Measurements from ENCODE around the gene HPS1.

Gene HPS1

DNA sequence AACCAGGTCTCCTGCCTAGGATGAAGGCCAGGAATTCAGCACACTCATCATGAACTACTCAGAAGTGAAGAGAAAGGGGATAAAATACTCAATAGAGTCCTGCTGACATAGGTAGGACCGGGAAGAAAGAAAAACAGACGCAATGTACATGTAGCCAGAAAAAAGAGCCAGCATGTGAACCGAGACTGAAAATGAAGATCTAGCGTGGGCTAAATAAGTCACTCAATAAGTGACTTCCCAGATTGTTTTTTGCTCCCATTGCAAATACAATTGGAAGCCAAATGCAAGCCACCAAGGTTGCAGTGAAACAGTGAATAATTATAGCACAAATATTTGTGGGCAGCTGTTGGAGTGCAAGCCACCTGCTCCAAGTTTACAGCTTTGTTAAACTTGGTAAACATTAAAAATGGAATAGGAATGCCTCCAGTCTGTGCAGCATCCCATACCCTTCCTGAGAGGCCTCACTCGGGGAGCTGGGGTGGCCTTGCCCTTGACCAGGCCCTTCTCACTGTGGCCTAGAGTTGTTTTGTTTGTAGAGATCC is 34.7 kb upstream of the HPS1 start:
- no peak overlapping the region for H3K4me3 ChIP-seq (ENCODE audit: low read length in 2 of 2)
- peaks cover 0 to 1% of the 10 kb centered on the region in 2 donors for H3K27me3 ChIP-seq (ENCODE audit: control insufficient read depth in 2 of 2, insufficient read depth in 2 of 2, low read length in 2 of 2)
- no peaks in the 10 kb centered on the region for H3K36me3 ChIP-seq (ENCODE audit: control insufficient read depth in 2 of 2, insufficient read depth in 2 of 2, low read length in 2 of 2)
- no peak overlapping the region for H3K9ac ChIP-seq (ENCODE audit: low read depth in 1 of 2, low read length in 2 of 2)
- peaks cover 0 to 3% of the 10 kb centered on the region in 2 donors for H3K4me1 ChIP-seq (ENCODE audit: control insufficient read depth in 2 of 2, insufficient read depth in 2 of 2, low read length in 2 of 2)
- H3K9me3 ChIP-seq (ENCODE audit: control insufficient read depth in 2 of 2, low read length in 2 of 2), result no peaks in the 10 kb centered on the region
- no peak overlapping the region for H3K27ac ChIP-seq (ENCODE audit: low read depth in 2 of 2, low read length in 2 of 2)

DNA sequence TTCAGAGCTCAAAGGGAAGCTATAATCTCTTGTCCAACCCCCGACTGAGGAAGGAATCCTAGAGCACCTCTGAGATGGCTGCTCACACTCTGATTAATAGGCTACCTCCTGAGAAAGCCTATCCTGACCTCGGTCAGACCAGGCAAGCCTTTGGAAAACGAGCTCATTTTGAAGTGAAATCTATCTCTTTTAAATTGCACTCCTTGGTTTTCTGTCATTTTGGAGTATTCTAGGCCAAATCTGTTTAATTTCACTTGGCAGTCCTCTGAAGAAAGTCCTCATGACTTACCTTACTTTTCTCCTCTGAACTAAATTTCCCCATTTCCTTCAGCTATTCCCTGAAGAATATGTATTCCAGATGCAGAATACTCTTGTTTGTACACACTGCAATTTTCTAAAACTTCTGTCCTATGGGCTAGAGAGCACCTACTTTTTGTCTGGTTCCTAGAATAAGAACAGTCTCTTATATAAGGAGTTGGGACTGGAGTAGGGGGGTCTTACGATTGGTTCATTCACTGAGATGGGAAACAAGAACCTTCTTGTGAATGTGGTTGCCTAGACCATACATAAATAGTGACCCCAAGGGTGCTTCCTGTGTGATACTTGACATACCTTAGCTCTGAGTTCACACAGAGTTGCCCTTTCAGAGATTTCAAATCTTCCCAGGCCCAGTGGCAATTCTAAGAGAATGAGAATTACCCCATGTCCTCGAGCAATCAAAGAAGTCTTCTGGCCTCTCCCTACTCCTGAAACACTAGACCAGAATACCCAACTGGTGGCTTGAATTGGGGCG is 31.9 kb upstream of the HPS1 start:
- Histone ChIP-seq H3K27ac (ENCODE audit: low read depth in 2 of 2, low read length in 2 of 2) (no peak overlapping the region), H3K9me3 (ENCODE audit: control insufficient read depth in 2 of 2, low read length in 2 of 2) (no peaks in the 10 kb centered on the region), H3K9ac (ENCODE audit: low read depth in 1 of 2, low read length in 2 of 2) (no peak overlapping the region), H3K4me1 (ENCODE audit: control insufficient read depth in 2 of 2, insufficient read depth in 2 of 2, low read length in 2 of 2) (peaks cover 0 to 3% of the 10 kb centered on the region in 2 donors), H3K27me3 (ENCODE audit: control insufficient read depth in 2 of 2, insufficient read depth in 2 of 2, low read length in 2 of 2) (no peaks in the 10 kb centered on the region), H3K36me3 (ENCODE audit: control insufficient read depth in 2 of 2, insufficient read depth in 2 of 2, low read length in 2 of 2) (no peaks in the 10 kb centered on the region), H3K4me3 (ENCODE audit: low read length in 2 of 2) (no peak overlapping the region)

DNA sequence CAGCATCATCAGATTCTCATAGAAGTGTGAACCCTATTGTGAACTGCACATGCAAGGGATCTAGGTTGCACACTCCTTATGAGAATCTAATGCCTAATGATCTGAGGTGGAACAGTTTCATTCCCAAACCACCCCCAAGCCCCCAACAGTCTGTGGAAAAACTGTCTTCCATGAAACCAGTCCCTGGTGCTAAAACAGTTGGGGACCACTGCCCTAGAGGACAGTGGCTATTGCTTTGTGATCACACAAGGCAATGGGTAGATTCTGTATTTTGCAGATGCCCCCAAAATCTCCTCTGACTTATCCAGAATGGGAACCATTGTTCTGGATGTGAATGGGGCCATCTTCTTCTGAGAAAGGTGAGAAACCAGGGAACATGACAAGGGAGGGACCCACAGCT is 31.1 kb upstream of the HPS1 start:
- no peaks in the 10 kb centered on the region for H3K9me3 ChIP-seq (ENCODE audit: control insufficient read depth in 2 of 2, low read length in 2 of 2)
- peaks cover 0 to 3% of the 10 kb centered on the region in 2 donors for H3K4me1 ChIP-seq (ENCODE audit: control insufficient read depth in 2 of 2, insufficient read depth in 2 of 2, low read length in 2 of 2)
- H3K36me3 ChIP-seq (ENCODE audit: control insufficient read depth in 2 of 2, insufficient read depth in 2 of 2, low read length in 2 of 2), result no peaks in the 10 kb centered on the region
- H3K9ac ChIP-seq (ENCODE audit: low read depth in 1 of 2, low read length in 2 of 2), result no peak overlapping the region
- H3K27ac ChIP-seq (ENCODE audit: low read depth in 2 of 2, low read length in 2 of 2), result no peak overlapping the region
- no peaks in the 10 kb centered on the region for H3K27me3 ChIP-seq (ENCODE audit: control insufficient read depth in 2 of 2, insufficient read depth in 2 of 2, low read length in 2 of 2)
- no peak overlapping the region for H3K4me3 ChIP-seq (ENCODE audit: low read length in 2 of 2)

DNA sequence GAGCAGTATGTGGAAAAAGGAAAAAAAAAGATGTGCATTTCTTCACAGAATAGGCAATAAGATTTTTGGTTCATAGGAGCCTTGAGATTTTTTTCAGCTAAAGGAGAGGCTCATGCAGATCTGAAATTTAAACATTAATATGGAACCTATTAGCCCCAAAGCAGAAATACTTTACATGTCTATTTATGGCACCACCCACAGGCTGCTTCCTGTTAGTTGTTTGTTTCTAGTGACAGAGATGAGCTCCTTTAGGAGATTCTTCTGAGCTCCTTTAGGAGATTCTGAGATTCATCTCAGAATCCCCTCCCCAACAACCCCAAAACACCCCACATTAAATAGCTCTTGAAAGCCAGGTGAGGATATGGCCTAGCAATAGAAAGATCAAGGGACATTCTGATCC is 27.9 kb upstream of the HPS1 start:
- no peak overlapping the region for H3K4me3 ChIP-seq (ENCODE audit: low read length in 2 of 2)
- no peaks in the 10 kb centered on the region for H3K27me3 ChIP-seq (ENCODE audit: control insufficient read depth in 2 of 2, insufficient read depth in 2 of 2, low read length in 2 of 2)
- no peaks in the 10 kb centered on the region for H3K9me3 ChIP-seq (ENCODE audit: control insufficient read depth in 2 of 2, low read length in 2 of 2)
- no peak overlapping the region for H3K27ac ChIP-seq (ENCODE audit: low read depth in 2 of 2, low read length in 2 of 2)
- H3K4me1 ChIP-seq (ENCODE audit: control insufficient read depth in 2 of 2, insufficient read depth in 2 of 2, low read length in 2 of 2), result no peaks in the 10 kb centered on the region
- H3K9ac ChIP-seq (ENCODE audit: low read depth in 1 of 2, low read length in 2 of 2), result no peak overlapping the region
- no peaks in the 10 kb centered on the region for H3K36me3 ChIP-seq (ENCODE audit: control insufficient read depth in 2 of 2, insufficient read depth in 2 of 2, low read length in 2 of 2)

DNA sequence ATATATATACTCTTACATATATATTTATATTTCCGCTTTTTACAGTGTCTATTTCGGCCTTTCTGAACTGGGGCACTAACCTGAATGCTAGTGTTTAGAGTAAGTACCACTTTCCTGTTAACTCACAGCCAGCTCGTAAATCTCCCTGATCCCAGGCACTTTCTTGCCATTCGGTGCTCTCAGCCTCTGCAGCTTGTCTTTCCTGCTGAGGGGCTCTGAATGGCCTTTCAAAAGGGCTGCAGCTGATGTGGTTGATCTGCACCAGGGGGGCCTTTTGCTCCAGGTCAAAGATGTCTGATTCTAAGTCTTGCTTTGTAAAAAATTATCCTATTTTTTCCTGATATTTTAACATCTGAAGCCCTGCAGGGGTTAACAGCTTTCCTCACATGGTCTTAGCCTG is 25.5 kb upstream of the HPS1 start:
- Histone ChIP-seq H3K4me3 (ENCODE audit: low read length in 2 of 2) (no peak overlapping the region), H3K9ac (ENCODE audit: low read depth in 1 of 2, low read length in 2 of 2) (no peak overlapping the region), H3K9me3 (ENCODE audit: control insufficient read depth in 2 of 2, low read length in 2 of 2) (no peaks in the 10 kb centered on the region), H3K27me3 (ENCODE audit: control insufficient read depth in 2 of 2, insufficient read depth in 2 of 2, low read length in 2 of 2) (no peaks in the 10 kb centered on the region), H3K36me3 (ENCODE audit: control insufficient read depth in 2 of 2, insufficient read depth in 2 of 2, low read length in 2 of 2) (no peaks in the 10 kb centered on the region), H3K4me1 (ENCODE audit: control insufficient read depth in 2 of 2, insufficient read depth in 2 of 2, low read length in 2 of 2) (peaks cover 0 to 3% of the 10 kb centered on the region in 2 donors), H3K27ac (ENCODE audit: low read depth in 2 of 2, low read length in 2 of 2) (no peak overlapping the region)

DNA sequence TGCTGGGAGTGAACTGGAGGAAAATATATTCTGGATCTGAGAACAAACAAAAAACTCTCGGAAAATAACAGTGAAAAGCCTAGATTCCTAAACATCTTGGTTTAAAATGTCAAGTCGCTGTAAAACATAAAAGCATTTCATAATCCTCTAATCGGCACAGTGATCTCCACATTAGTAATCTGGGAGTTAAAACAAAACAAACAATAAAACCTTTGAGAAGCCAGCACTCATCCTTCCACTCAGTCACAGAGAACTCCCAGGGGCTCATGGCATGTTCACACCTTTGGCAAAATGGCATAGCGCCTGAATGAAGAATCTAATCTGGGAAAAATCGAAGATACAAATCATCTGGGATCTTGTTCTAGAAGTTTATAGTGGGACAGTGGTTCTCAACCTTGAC is 24.1 kb upstream of the HPS1 start:
- no peak overlapping the region for H3K27ac ChIP-seq (ENCODE audit: low read depth in 2 of 2, low read length in 2 of 2)
- H3K9me3 ChIP-seq (ENCODE audit: control insufficient read depth in 2 of 2, low read length in 2 of 2), result no peaks in the 10 kb centered on the region
- H3K9ac ChIP-seq (ENCODE audit: low read depth in 1 of 2, low read length in 2 of 2), result no peak overlapping the region
- peaks cover 0 to 2% of the 10 kb centered on the region in 2 donors for H3K27me3 ChIP-seq (ENCODE audit: control insufficient read depth in 2 of 2, insufficient read depth in 2 of 2, low read length in 2 of 2)
- no peak overlapping the region for H3K4me3 ChIP-seq (ENCODE audit: low read length in 2 of 2)
- H3K4me1 ChIP-seq (ENCODE audit: control insufficient read depth in 2 of 2, insufficient read depth in 2 of 2, low read length in 2 of 2), result peaks cover 0 to 3% of the 10 kb centered on the region in 2 donors
- no peaks in the 10 kb centered on the region for H3K36me3 ChIP-seq (ENCODE audit: control insufficient read depth in 2 of 2, insufficient read depth in 2 of 2, low read length in 2 of 2)

DNA sequence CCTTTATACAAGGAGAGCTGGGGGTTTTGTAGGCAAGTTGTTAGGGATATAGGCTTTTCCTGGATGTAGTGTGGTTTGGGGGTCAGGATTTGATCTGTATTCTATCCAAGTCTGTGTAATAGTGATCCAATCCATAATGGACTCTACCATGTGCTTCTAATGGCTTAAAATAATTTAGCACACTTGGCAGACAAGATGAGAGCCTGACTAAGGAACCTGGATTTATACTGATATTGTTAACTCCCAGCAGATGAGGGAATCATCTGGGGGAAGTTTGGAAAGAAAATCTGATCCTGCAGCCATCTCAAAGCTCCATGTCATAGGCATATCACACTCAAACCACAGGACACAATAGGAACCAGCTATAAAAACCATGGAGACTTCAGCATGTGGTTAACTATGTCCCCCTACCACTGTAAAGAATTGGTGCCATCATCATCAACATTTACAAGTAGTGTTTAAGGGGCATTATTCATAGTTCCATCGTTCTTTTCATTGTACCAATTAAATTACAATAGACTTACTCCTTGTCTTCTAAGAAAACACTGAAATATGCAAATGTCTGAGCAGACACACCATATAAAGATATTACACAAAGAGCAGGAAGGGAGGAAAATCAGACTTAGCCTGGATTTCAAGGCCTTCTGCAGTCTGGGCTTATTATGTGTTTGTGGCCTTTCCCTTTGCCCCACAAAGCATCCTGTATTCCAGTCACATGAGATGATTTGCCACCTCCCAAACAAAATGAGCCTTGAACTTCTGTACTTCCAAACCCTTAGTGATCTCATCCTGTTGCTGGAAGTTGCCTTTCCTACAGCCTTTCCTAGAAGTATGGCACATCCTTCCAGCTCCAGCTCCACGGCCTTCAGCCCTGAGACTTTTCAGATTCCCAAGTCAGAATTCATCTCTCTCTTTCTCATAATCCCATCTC is 22.5 kb upstream of the HPS1 start:
- H3K9ac ChIP-seq (ENCODE audit: low read depth in 1 of 2, low read length in 2 of 2), result no peak overlapping the region
- H3K9me3 ChIP-seq (ENCODE audit: control insufficient read depth in 2 of 2, low read length in 2 of 2), result no peaks in the 10 kb centered on the region
- no peaks in the 10 kb centered on the region for H3K36me3 ChIP-seq (ENCODE audit: control insufficient read depth in 2 of 2, insufficient read depth in 2 of 2, low read length in 2 of 2)
- no peak overlapping the region for H3K4me3 ChIP-seq (ENCODE audit: low read length in 2 of 2)
- H3K27me3 ChIP-seq (ENCODE audit: control insufficient read depth in 2 of 2, insufficient read depth in 2 of 2, low read length in 2 of 2), result peaks cover 0 to 2% of the 10 kb centered on the region in 2 donors
- H3K27ac ChIP-seq (ENCODE audit: low read depth in 2 of 2, low read length in 2 of 2), result no peak overlapping the region
- H3K4me1 ChIP-seq (ENCODE audit: control insufficient read depth in 2 of 2, insufficient read depth in 2 of 2, low read length in 2 of 2), result peaks cover 0 to 3% of the 10 kb centered on the region in 2 donors

DNA sequence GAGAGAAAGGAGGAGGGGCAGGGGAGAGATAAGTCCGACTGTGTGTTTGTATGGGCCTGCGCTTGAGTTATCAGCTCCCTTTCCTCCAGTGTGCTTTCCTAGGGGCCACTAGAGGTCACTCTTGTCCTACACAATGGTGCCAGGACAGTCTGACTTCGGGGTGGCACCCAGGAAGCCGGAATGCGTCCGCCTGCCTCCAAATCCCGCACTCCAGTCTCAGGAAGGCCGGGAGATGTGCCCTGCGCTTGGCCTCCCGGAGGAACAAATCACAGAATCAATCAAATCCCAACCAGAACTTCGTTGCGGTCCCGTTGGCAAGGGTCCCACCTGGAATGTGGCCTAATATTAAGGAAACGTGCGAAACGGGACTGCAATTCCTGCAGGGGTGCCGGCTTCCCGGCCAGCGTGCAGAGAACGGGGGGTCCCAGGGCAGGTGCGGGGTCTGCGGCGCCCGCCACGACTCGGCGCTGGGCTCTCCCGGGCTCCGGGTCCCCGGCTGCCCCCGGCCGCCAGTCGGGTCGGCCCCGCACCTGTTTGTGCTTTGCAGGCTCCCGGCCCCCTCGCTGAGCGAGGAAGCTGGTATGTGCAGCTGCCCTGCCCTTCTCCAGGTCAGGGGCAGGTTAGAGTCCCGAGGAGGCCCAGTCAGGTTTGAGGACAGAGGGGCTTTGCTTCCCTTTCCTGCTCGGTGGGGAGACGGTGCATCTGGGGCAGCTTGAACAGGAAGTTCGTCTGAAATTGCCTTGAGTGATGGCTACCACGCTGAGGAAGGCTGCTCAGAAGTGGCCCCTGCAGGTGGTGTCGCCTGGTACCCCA is 21.0 kb upstream of the HPS1 start:
- peak overlapping the region; percentile 70 to 75 for H3K4me3 ChIP-seq (ENCODE audit: low read length in 2 of 2)
- peaks cover 0 to 3% of the 10 kb centered on the region in 2 donors for H3K4me1 ChIP-seq (ENCODE audit: control insufficient read depth in 2 of 2, insufficient read depth in 2 of 2, low read length in 2 of 2)
- H3K9me3 ChIP-seq (ENCODE audit: control insufficient read depth in 2 of 2, low read length in 2 of 2), result no peaks in the 10 kb centered on the region
- H3K36me3 ChIP-seq (ENCODE audit: control insufficient read depth in 2 of 2, insufficient read depth in 2 of 2, low read length in 2 of 2), result no peaks in the 10 kb centered on the region
- peaks cover 0 to 2% of the 10 kb centered on the region in 2 donors for H3K27me3 ChIP-seq (ENCODE audit: control insufficient read depth in 2 of 2, insufficient read depth in 2 of 2, low read length in 2 of 2)
- no peak overlapping the region for H3K27ac ChIP-seq (ENCODE audit: low read depth in 2 of 2, low read length in 2 of 2)
- H3K9ac ChIP-seq (ENCODE audit: low read depth in 1 of 2, low read length in 2 of 2), result peak overlapping the region; percentile 42 to 69

DNA sequence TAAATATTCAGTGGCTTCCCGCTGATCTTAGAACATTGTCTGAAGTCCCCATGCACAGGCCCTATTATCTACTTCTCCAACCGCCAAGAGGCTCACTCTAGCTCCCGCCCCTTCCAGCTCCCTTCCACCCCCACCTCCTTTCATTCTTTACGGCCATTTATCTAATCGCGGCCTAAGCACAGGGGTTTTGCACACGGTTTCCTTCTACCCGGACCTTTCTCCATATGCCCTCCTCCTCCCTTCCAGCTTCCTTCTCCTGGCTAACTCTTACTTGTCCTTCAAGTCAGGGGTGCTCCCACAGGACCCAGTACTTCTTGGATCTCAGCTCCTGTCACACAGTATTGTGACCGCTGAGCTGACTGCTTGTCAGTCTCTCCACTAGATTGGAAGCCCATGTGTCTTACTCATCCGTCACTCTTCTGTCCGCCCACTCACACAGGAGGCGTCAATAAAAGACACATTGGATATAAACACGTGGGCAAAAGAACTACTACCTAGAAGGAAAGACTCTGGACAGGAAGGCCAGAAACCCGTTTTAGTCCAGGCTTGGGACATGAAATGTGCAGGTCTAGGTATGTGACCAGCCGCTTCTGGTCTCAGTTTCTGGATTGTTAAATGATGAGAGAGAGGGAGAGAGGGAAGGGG is 20.2 kb upstream of the HPS1 start:
- H3K9ac ChIP-seq (ENCODE audit: low read depth in 1 of 2, low read length in 2 of 2), result no peak overlapping the region

More for the DNA sequence above, 20.2 kb upstream of the HPS1 start:
- Histone ChIP-seq H3K4me3 (ENCODE audit: low read length in 2 of 2) (peak overlapping the region in 1 of 2 donors; percentile 70), H3K4me1 (ENCODE audit: control insufficient read depth in 2 of 2, insufficient read depth in 2 of 2, low read length in 2 of 2) (peaks cover 0 to 3% of the 10 kb centered on the region in 2 donors), H3K36me3 (ENCODE audit: control insufficient read depth in 2 of 2, insufficient read depth in 2 of 2, low read length in 2 of 2) (no peaks in the 10 kb centered on the region), H3K27ac (ENCODE audit: low read depth in 2 of 2, low read length in 2 of 2) (no peak overlapping the region), H3K9me3 (ENCODE audit: control insufficient read depth in 2 of 2, low read length in 2 of 2) (no peaks in the 10 kb centered on the region), H3K27me3 (ENCODE audit: control insufficient read depth in 2 of 2, insufficient read depth in 2 of 2, low read length in 2 of 2) (peaks cover 0 to 2% of the 10 kb centered on the region in 2 donors)

Data from mucosa of rectum (tissue), 2 donors.